Activated CD8-positive, alpha-beta T cell treated with anti-CD3 and anti-CD28 coated beads, Interleukin-2, amount 10 ng/mL, durations not matched to agents 7 days and 5 days (primary cell): ENCODE measurements around the gene THADA. TPM values are rescaled to one million over a fixed set of nuclear protein-coding genes. Genes with fewer than 3 reads are reported as not detected.

ENCODE experiments used
- ATAC-seq: fragments of 150-1000 bp; cut with Tn5 transposase; one replicate; pipeline ENCODE4 v1.10.0; 2021; ENCODE audit warnings: moderate library complexity
- CTCF ChIA-PET: fragments of 350-600 bp; sonication (Branson Sonifier 250); formaldehyde crosslinking; loops from one replicate; lab custom pipeline; 2021; ENCODE audit warnings: antibody characterized with exemption; lab: Charles Lee
- POLR2A ChIA-PET: fragments of 350-600 bp; sonication (Branson Sonifier 250); formaldehyde crosslinking; loops from one replicate; lab custom pipeline; 2021; ENCODE audit warnings: antibody characterized with exemption; lab: Charles Lee
- DNase-seq: peaks from one replicate; pipeline ENCODE4 v3.0.0-alpha.2; 2020
- H3K27ac Mint-ChIP-seq: one replicate; pipeline ENCODE4 v1.8.0; 2021; ENCODE audit warnings: mild to moderate bottlenecking, mixed read lengths
- H3K27me3 Mint-ChIP-seq: one replicate; pipeline ENCODE4 v1.8.0; 2021; ENCODE audit warnings: low read depth, mixed read lengths
- H3K36me3 Mint-ChIP-seq: one replicate; pipeline ENCODE4 v1.8.0; 2021; ENCODE audit warnings: low read depth, mixed read lengths
- H3K4me1 Mint-ChIP-seq: one replicate; pipeline ENCODE4 v1.8.0; 2021; ENCODE audit warnings: low read depth, mixed read lengths
- H3K4me3 Mint-ChIP-seq: one replicate; pipeline ENCODE4 v1.8.0; 2021; ENCODE audit warnings: mild to moderate bottlenecking, mixed read lengths
- H3K9me3 Mint-ChIP-seq: one replicate; pipeline ENCODE4 v1.8.0; 2022; ENCODE audit warnings: mixed read lengths; ENCODE audit not compliant: insufficient read depth
- total RNA-seq, 2 experiments: library from RNA; stranded (reverse); gene quantifications; one replicate each; pipeline ENCODE4 v1.2.3, GENCODE V29; 2021

THADA gene
- total RNA-seq, 2 experiments from 2014 or later: 27.0 to 31.9 TPM

DNA sequence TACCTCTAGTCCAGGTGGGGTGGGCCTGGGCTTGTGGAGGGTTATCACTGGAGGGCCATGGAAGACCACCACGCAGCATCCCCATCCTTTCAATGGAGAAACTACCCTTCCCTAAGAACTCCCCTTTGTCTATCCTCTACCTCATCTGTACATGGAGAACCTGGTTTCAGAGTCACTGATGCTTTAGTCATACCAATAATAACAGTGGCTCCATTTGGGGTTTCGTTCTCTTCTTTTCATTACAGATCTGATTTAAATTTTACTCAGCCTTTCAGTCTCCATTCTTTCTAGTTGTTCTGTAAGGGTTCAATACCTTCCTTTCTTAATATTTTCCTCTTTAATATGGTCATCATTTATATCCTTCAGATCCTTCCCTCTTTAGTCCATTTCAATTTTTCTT is 314.8 kb downstream of the THADA start:
- Mint-ChIP-seq H3K27me3 (no peaks in the 10 kb centered on the region), H3K9me3 (peaks cover 11% of the 10 kb centered on the region), H3K36me3 (peaks cover 57% of the 10 kb centered on the region), H3K27ac (no peak overlapping the region), H3K4me3 (no peak overlapping the region), H3K4me1 (peaks cover 5% of the 10 kb centered on the region)
- no peak for ATAC-seq
- ChIA-PET POLR2A (no interaction called here), CTCF (no interaction called here)
- DNase-seq: no peak

DNA sequence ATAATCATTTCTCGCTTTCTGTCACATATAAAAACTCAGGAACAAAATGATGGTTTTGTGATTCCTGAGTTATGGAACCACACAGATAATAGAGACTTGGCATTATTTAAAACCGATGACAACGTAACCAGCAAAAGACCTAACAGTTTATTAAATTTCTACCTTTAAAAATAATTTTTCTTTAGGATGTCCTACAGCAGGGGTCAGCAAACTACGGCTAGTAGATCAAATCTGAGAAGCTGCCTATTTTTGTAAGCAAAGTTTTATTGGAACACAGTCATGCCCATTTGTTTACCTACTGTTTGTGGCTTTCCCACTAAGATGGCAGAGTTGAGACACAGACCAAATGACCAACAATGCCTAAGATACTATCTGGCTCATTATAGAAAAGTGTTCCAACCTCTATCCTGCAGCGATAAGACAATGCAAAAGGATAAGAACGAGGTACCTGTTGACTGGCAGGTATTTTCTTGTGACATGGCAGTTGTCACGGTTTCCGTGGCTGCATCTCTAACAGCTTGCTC is 316.5 kb downstream of the THADA start:
- no peaks in the 10 kb centered on the region for H3K27me3 Mint-ChIP-seq
- DNase-seq: no peak
- H3K9me3 Mint-ChIP-seq: peaks cover 3% of the 10 kb centered on the region
- ChIA-PET POLR2A (interaction anchor here (1.5 kb wide), 1 partner anchor 22 kb away, joined by 3 read pairs; no protein-coding TSS in a partner anchor), CTCF (interaction anchor here (0.7 kb wide), 1 partner anchor 123 kb away, joined by 3 read pairs; no protein-coding TSS in a partner anchor)
- no peak for ATAC-seq
- H3K4me1 Mint-ChIP-seq: peaks cover 5% of the 10 kb centered on the region
- H3K4me3 Mint-ChIP-seq: no peak overlapping the region
- H3K36me3 Mint-ChIP-seq: peaks cover 41% of the 10 kb centered on the region
- no peak overlapping the region for H3K27ac Mint-ChIP-seq

DNA sequence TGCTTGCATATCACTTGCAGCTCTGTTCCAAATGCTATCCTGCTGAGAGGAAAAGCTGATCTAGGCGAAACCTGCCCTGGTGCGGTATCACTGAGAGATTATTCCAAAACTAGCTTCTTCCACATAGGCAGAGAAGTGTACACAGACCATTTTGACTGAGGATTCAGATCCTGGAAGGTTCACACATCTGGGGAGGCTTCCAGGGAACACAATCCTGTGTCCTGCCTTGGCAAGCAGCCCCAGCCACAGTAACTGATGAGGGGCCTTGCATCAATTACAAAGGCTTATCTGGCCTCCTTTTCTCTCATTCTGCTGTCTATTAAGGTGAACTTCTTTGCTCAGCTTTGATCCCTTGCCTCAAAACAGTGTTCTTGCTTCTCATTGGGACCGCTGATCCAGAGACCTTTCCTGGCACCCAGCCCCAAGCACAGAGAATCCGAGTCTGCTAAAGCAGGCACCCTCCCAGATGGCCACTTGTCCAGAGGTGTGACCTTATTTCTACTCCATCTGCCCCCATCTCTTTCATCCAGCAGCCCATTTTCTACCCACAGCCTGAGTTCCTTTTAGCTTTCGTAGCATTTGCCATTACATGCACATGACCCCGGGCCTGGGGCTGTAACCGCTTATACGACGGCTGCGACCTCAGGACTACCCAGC is 317.1 kb downstream of the THADA start:
- POLR2A ChIA-PET: interaction anchor here (1.5 kb wide), 1 partner anchor 22 kb away, joined by 3 read pairs; no protein-coding TSS in a partner anchor
- Mint-ChIP-seq H3K9me3 (peaks cover 3% of the 10 kb centered on the region), H3K27ac (no peak overlapping the region), H3K36me3 (peaks cover 34% of the 10 kb centered on the region), H3K4me1 (peaks cover 5% of the 10 kb centered on the region), H3K27me3 (no peaks in the 10 kb centered on the region), H3K4me3 (no peak overlapping the region)
- ATAC-seq: no peak
- no peak for DNase-seq
- CTCF ChIA-PET: interaction anchor here (0.7 to 2.2 kb wide), 3 partner anchors 49 to 206 kb away, joined by 3 to 5 read pairs (median 3); no protein-coding TSS in a partner anchor

DNA sequence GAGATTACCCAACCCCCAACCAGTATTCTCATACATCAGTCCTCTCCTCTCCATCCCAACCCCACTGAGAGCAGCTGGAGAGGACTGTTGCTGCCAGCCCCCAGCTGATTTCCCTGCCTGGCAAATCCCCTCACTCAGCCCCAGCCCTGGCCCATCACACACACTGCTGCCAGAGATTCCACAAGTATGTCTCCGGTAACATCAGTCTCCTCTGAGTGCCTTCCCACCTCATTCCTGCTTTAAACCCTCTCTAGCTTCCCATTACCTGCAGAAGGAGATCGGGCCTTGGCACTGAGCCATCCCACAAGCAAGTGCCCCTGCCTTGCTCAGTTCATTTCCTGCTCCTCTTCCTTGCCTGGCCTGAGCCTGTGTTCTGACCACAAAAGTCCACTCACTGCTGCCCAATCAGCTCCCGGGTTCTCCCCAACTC is 318.9 kb downstream of the THADA start:
- ChIA-PET CTCF (interaction anchor here (0.6 to 2.2 kb wide), 3 partner anchors 18 to 208 kb away, joined by 3 to 5 read pairs (median 3); no protein-coding TSS in a partner anchor), POLR2A (no interaction called here)
- Mint-ChIP-seq H3K4me3 (no peak overlapping the region), H3K4me1 (peaks cover 5% of the 10 kb centered on the region), H3K36me3 (peaks cover 19% of the 10 kb centered on the region), H3K9me3 (no peaks in the 10 kb centered on the region), H3K27me3 (no peaks in the 10 kb centered on the region), H3K27ac (peak overlapping the region; percentile 23)
- no peak for ATAC-seq
- DNase-seq: no peak

DNA sequence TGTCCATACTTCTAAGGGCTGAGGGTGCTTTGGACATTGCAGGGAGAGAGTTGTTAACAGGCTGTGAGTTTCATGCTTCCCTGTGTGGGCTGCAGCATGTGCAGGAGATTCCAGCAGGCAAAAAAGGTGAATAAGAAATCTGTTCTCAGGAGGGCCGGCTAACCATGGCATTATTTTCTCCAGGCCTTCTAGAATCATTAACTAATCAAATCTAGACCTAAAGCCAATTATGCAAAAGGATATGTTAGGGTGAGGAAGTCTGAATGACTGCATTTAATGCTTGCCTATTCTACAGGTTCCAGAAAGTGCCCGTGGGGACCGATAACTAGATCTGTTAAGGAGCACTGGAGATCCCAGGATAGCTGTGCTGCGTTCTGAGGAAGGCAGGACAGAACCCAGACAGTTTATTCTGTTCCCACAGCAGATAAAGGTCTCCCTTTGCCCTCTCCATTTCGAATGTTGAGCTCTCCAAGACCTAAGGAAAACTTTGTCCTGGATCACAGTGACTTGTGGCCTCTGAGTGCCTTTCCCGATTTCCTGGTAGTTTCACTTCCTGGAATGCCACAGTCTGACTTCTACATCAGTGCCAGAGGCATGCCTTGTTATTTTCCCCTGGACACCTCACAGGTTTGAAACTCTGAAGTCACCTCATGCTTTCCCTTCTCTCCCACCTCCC is 319.4 kb downstream of the THADA start:
- Mint-ChIP-seq H3K36me3 (peaks cover 15% of the 10 kb centered on the region), H3K9me3 (no peaks in the 10 kb centered on the region), H3K4me1 (peaks cover 5% of the 10 kb centered on the region), H3K4me3 (no peak overlapping the region), H3K27me3 (no peaks in the 10 kb centered on the region), H3K27ac (no peak overlapping the region)
- ATAC-seq (no peak), DNase-seq (no peak)
- ChIA-PET CTCF (interaction anchor here (0.6 to 1.0 kb wide), 2 partner anchors 17 to 208 kb away, joined by 3 read pairs; no protein-coding TSS in a partner anchor), POLR2A (no interaction called here)

DNA sequence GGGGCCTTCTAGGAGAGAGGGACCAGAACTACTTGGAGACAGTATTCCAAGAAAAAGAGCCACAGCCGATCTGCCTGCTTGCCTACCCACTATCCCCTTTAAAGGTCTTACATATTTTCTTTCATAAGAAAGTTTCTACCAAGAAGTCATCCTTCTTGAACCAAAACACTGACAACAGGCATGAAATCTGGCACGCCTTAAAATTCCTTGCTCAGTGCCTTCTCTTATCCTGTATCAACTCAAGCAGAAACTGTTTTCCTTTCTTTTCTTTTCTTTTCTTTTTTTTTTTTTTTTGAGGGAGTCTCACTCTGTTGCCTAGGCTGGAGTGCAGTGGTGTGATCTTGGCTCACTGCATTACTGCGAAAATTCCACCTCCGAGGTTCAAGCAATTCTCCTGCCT is 321.1 kb downstream of the THADA start:
- H3K27ac Mint-ChIP-seq: no peak overlapping the region
- no peak overlapping the region for H3K4me3 Mint-ChIP-seq
- no peaks in the 10 kb centered on the region for H3K27me3 Mint-ChIP-seq
- H3K36me3 Mint-ChIP-seq: peaks cover 7% of the 10 kb centered on the region
- no peaks in the 10 kb centered on the region for H3K9me3 Mint-ChIP-seq
- DNase-seq (no peak), ATAC-seq (no peak)
- CTCF ChIA-PET: no interaction called here
- POLR2A ChIA-PET: no interaction called here
- H3K4me1 Mint-ChIP-seq: peaks cover 5% of the 10 kb centered on the region

DNA sequence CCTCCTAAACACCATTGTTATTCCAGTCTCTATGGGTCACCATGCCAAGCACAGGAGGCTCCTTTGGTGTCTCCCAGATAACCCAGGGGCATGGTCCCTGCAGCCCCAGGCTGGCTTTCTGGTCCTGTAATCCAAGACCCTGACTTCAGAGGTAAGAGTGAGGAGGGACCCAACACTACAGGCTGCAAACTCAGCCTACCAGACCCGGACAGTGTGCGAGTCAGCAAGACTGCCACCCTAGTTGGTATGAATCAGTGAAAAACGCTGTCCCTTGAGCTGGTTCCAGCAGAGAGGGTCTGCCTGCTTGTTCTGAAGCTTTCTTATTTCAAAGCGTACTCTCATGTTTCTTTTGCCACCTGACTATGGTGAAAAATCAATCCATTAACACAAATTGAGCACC is 321.8 kb downstream of the THADA start:
- Mint-ChIP-seq H3K9me3 (no peaks in the 10 kb centered on the region), H3K27ac (no peak overlapping the region), H3K27me3 (no peaks in the 10 kb centered on the region), H3K36me3 (peaks cover 3% of the 10 kb centered on the region), H3K4me1 (peaks cover 7% of the 10 kb centered on the region), H3K4me3 (no peak overlapping the region)
- ATAC-seq (no peak), DNase-seq (no peak)
- ChIA-PET CTCF (no interaction called here), POLR2A (no interaction called here)

DNA sequence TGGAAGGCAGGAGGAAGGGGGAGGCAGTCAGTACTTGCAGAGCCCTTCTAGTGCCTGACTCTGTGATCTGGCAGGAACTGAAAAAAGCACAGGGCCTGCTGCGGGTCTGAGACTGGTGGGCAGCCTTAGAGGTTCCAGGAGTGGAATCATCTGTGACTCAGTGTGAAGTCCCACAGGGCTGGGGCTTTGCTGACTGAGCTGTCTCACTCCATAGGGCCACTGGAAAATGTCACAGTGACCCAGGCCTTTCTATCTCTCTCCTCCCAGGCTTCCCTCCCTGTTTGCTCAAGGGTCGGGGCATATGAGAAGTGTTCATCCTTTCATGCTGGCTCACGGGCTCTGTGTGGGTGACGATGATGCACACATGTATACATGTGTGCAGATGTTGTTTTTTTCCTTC is 322.3 kb downstream of the THADA start:
- H3K4me3 Mint-ChIP-seq: no peak overlapping the region
- ATAC-seq: no peak
- ChIA-PET POLR2A (no interaction called here), CTCF (no interaction called here)
- peaks cover 2% of the 10 kb centered on the region for H3K36me3 Mint-ChIP-seq
- no peaks in the 10 kb centered on the region for H3K9me3 Mint-ChIP-seq
- H3K27ac Mint-ChIP-seq: peak overlapping the region; percentile 8
- H3K27me3 Mint-ChIP-seq: no peaks in the 10 kb centered on the region
- DNase-seq: no peak
- peaks cover 7% of the 10 kb centered on the region for H3K4me1 Mint-ChIP-seq

DNA sequence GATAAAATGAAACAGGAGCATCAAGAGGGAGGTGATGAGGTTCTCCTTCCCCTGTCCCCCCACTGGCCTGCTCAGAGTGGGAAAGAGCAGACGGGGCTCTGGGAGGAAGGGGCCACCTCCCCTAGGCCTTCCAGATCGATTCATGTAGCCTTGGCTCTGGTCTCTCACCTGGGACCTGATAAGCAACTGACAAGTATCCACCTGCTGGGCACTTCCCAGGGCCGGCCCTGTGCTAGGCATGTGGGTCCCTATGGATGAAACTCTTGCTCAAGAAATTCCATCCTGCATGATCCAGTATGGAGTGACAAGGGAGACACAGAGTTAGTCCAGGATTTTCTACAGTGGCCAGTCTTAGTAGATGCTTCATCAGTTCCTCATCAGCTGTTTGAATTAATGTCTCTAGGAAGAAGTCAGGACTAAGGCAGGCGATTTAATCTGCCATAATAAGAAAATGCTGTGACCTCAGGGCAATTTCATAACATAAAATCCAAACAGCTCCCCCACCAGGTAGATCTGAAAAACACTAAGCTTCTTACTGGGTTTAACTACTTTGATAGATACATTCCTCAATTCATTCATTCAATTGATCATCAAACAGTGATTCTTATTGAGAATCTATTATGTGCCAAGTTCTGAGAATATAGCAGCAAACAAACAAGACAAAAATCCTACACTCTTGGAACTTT is 324.8 kb downstream of the THADA start:
- Mint-ChIP-seq H3K9me3 (no peaks in the 10 kb centered on the region), H3K4me3 (no peak overlapping the region)
- no peak for ATAC-seq

DNA sequence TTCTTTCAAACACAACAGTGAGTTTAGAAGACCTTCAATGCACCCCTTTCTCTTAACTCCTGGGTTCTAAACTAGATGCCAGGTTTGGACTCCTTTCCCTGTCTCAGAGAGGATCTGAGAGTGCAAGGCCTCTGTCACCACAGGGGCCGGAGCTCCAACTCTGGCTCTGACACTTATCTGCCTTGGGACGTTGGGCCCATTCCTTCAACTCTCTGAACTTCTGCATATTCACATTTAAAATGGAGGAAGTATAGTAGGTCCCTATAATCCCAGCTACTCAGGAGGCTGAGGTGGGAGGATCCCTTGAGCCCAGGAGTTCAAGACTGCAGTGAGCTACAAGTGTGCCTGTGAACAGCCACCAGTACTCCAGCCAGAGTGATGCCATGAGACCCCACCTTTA is 325.4 kb downstream of the THADA start:
- no peaks in the 10 kb centered on the region for H3K36me3 Mint-ChIP-seq
- CTCF ChIA-PET: interaction anchor here (0.7 to 1.2 kb wide), 2 partner anchors 35 to 48 kb away, joined by 3 read pairs; no protein-coding TSS in a partner anchor

More for the DNA sequence above, 324.8 kb downstream of the THADA start:
- ChIA-PET CTCF (interaction anchor here (0.6 to 0.7 kb wide), 3 partner anchors 24 to 100 kb away, joined by 3 to 4 read pairs (median 3); no protein-coding TSS in a partner anchor), POLR2A (no interaction called here)
- Mint-ChIP-seq H3K36me3 (no peaks in the 10 kb centered on the region), H3K27ac (no peak overlapping the region), H3K27me3 (no peaks in the 10 kb centered on the region), H3K4me1 (peaks cover 2% of the 10 kb centered on the region)
- no peak for DNase-seq

DNA sequence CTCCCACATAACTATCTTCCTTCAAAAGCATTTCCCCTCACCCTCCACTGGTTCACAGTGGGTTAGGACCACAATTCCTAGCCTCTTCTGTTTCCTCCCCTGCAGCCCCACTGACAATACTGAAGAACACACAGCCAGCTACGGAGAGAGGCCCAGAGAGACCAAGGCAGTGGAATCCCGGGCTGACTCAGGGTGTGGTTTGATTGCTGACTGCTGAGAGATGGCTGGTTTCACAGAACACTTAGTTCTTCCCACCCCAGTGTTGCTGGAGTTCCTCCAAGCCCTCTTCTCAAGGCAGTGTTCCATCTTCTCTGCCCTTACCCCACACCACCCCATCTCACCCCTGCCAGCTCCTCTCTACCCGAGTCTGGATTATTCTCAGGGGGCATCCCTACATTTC is 326.1 kb downstream of the THADA start:
- Mint-ChIP-seq H3K36me3 (no peaks in the 10 kb centered on the region), H3K27ac (no peak overlapping the region), H3K4me1 (peaks cover 2% of the 10 kb centered on the region), H3K27me3 (no peaks in the 10 kb centered on the region), H3K9me3 (no peaks in the 10 kb centered on the region), H3K4me3 (no peak overlapping the region)
- DNase-seq (no peak), ATAC-seq (no peak)
- POLR2A ChIA-PET: no interaction called here
- CTCF ChIA-PET: interaction anchor here (1.2 kb wide), 1 partner anchor 49 kb away, joined by 3 read pairs; no protein-coding TSS in a partner anchor

More for the DNA sequence above, 325.4 kb downstream of the THADA start:
- no peak for ATAC-seq
- H3K27me3 Mint-ChIP-seq: no peaks in the 10 kb centered on the region
- POLR2A ChIA-PET: no interaction called here
- H3K9me3 Mint-ChIP-seq: no peaks in the 10 kb centered on the region
- H3K27ac Mint-ChIP-seq: peak overlapping the region; percentile 43
- no peak overlapping the region for H3K4me3 Mint-ChIP-seq
- no peak for DNase-seq
- peaks cover 2% of the 10 kb centered on the region for H3K4me1 Mint-ChIP-seq
